Measurements from ENCODE around the gene RIIAD1. TPM values are rescaled to one million over a fixed set of nuclear protein-coding genes. Genes with fewer than 3 reads are reported as not detected.

Gene RIIAD1
- polyA plus RNA-seq, 1 experiment = not detected

- no peak overlapping the region for H3K27ac ChIP-seq (ENCODE audit: low read depth, low read length)
- no peak for DNase-seq (ENCODE audit: low read depth, low spot score)
- TF ChIP-seq, protein P1, sequence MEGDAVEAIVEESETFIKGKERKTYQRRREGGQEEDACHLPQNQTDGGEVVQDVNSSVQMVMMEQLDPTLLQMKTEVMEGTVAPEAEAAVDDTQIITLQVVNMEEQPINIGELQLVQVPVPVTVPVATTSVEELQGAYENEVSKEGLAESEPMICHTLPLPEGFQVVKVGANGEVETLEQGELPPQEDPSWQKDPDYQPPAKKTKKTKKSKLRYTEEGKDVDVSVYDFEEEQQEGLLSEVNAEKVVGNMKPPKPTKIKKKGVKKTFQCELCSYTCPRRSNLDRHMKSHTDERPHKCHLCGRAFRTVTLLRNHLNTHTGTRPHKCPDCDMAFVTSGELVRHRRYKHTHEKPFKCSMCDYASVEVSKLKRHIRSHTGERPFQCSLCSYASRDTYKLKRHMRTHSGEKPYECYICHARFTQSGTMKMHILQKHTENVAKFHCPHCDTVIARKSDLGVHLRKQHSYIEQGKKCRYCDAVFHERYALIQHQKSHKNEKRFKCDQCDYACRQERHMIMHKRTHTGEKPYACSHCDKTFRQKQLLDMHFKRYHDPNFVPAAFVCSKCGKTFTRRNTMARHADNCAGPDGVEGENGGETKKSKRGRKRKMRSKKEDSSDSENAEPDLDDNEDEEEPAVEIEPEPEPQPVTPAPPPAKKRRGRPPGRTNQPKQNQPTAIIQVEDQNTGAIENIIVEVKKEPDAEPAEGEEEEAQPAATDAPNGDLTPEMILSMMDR (IDR thresholded peaks at IDR 0.05; ENCODE audit: low read depth, low read length) = no peak
- H3K4me3 ChIP-seq (ENCODE audit: low read depth, low read length) = no peak overlapping the region
- ChIA-PET POLR2A (interaction anchor here (0.6 kb wide), 1 partner anchor 8 kb away, joined by 5 read pairs; no protein-coding TSS in a partner anchor), CTCF (interaction anchor here (0.8 to 1.9 kb wide), 2 partner anchors 14 to 126 kb away, joined by 3 to 16 read pairs; no protein-coding TSS in a partner anchor)
- H3K27me3 ChIP-seq (ENCODE audit: control insufficient read depth, insufficient read depth, low read length) = peaks cover 58% of the 10 kb centered on the region
- no peaks in the 10 kb centered on the region for H3K9me3 ChIP-seq (ENCODE audit: control insufficient read depth, insufficient read depth, low read length)
These were observed 1.2 kb upstream of the RIIAD1 start for GRCh38 chr1:151720125-151720524.

- DNase-seq (ENCODE audit: low read depth, low spot score) = no peak
- POLR2A ChIA-PET = no interaction called here
- CTCF ChIA-PET = interaction anchor here (0.8 to 1.9 kb wide), 3 partner anchors 14 to 127 kb away, joined by 3 to 16 read pairs (median 4); no protein-coding TSS in a partner anchor
- Histone ChIP-seq H3K27me3 (ENCODE audit: control insufficient read depth, insufficient read depth, low read length) (peaks cover 56% of the 10 kb centered on the region), H3K4me3 (ENCODE audit: low read depth, low read length) (peak overlapping the region; percentile 29), H3K9me3 (ENCODE audit: control insufficient read depth, insufficient read depth, low read length) (no peaks in the 10 kb centered on the region), H3K27ac (ENCODE audit: low read depth, low read length) (no peak overlapping the region)
- TF ChIP-seq, protein P1 (IDR thresholded peaks at IDR 0.05; ENCODE audit: low read depth, low read length) = no peak
These were observed 768 bp upstream of the RIIAD1 start for GRCh38 chr1:151720554-151720953.

DNA sequence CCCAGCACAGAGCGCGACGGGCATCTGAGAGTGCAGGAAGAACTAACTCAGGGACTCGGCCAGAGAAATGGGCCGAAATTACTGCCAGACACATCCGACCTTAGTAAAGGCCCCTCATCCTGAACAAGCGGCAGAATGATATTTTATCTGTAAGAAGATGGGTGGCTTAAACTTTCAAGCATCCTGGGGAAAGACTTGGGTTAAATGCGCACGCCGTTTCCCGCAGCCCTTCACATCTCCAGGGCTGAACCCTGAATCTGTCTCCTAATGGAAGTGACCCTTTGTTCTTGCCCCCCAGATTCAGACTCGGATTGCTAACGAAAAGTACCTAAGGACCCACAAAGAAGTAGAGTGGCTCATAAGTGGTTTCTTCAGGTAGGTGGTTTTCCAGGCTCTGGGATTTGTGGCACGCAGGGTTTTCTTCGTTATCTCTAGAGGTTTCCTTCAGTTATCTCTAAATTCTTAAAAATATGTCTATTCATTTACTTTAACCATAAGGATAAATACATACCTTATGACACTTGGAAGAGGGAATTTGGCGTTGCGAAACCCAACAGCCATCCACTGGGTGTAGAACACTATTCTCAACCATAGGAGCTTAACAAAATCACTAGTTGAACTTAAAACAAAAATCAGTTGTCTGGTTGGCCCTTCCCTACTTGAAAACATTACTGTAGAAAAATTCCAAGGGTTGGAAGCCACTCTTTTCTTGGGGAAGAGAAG is 627 bp downstream of the RIIAD1 start:
- no peak for DNase-seq (ENCODE audit: low read depth, low spot score)
- H3K27me3 ChIP-seq (ENCODE audit: control insufficient read depth, insufficient read depth, low read length) = peaks cover 47% of the 10 kb centered on the region
- TF ChIP-seq, protein P1 (IDR thresholded peaks at IDR 0.05; ENCODE audit: low read depth, low read length) = no peak
- ChIA-PET POLR2A (interaction anchor here (1.2 kb wide), 1 partner anchor 146 kb away, joined by 3 read pairs; no protein-coding TSS in a partner anchor), CTCF (interaction anchor here (0.7 to 1.2 kb wide), 2 partner anchors 17 to 23 kb away, joined by 3 to 4 read pairs; no protein-coding TSS in a partner anchor)
- H3K9me3 ChIP-seq (ENCODE audit: control insufficient read depth, insufficient read depth, low read length) = no peaks in the 10 kb centered on the region
- H3K27ac ChIP-seq (ENCODE audit: low read depth, low read length) = no peak overlapping the region
- peak overlapping the region; percentile 53 for H3K4me3 ChIP-seq (ENCODE audit: low read depth, low read length)

- TF ChIP-seq, protein P1 (IDR thresholded peaks at IDR 0.05; ENCODE audit: low read depth, low read length) = no peak
- no peak overlapping the region for H3K4me3 ChIP-seq (ENCODE audit: low read depth, low read length)
- no peaks in the 10 kb centered on the region for H3K9me3 ChIP-seq (ENCODE audit: control insufficient read depth, insufficient read depth, low read length)
- POLR2A ChIA-PET = no interaction called here
- no peak for DNase-seq (ENCODE audit: low read depth, low spot score)
- peaks cover 36% of the 10 kb centered on the region for H3K27me3 ChIP-seq (ENCODE audit: control insufficient read depth, insufficient read depth, low read length)
- H3K27ac ChIP-seq (ENCODE audit: low read depth, low read length) = no peak overlapping the region
- CTCF ChIA-PET = no interaction called here
These were observed 2.5 kb downstream of the RIIAD1 start for GRCh38 chr1:151723726-151724370.
